Neuronal stem cell (in vitro differentiated cells): ENCODE data around the gene SYP.

Experiments used
- DNase-seq: peaks from one replicate; pipeline ENCODE4 v3.0.0-alpha.2; 2013; ENCODE audit warnings: low spot score
- H2AFZ ChIP-seq: one replicate; pipeline ENCODE4 v1.6.1; 2013; ENCODE audit warnings: mild to moderate bottlenecking, low read length, inconsistent platforms
- H2AK5ac ChIP-seq: 2 replicates; pipeline ENCODE4 v1.6.1; 2013; ENCODE audit warnings: low read depth, mild to moderate bottlenecking, inconsistent platforms, low read length, moderate library complexity, mixed read lengths
- H2BK120ac ChIP-seq: 2 replicates; pipeline ENCODE4 v1.6.1; 2013; ENCODE audit warnings: low read depth, mild to moderate bottlenecking, inconsistent platforms, low read length, moderate library complexity, mixed read lengths
- H2BK12ac ChIP-seq: one replicate; pipeline ENCODE4 v1.6.1; 2013; ENCODE audit warnings: low read length, inconsistent platforms
- H2BK15ac ChIP-seq: 2 replicates; pipeline ENCODE4 v1.6.1; 2013; ENCODE audit warnings: mild to moderate bottlenecking, low read length, inconsistent platforms, mixed read lengths
- H2BK5ac ChIP-seq: one replicate; pipeline ENCODE4 v1.6.1; 2013; ENCODE audit warnings: inconsistent platforms, mild to moderate bottlenecking, low read length, moderate library complexity
- H3K14ac ChIP-seq: one replicate; pipeline ENCODE4 v1.6.1; 2013; ENCODE audit warnings: low read length, inconsistent platforms
- H3K18ac ChIP-seq: 2 replicates; pipeline ENCODE4 v1.6.1; 2013; ENCODE audit warnings: low read length, inconsistent platforms
- H3K23ac ChIP-seq: 2 replicates; pipeline ENCODE4 v1.6.1; 2013; ENCODE audit warnings: low read depth, mild to moderate bottlenecking, mixed read lengths, low read length, inconsistent platforms; ENCODE audit not compliant: poor library complexity
- H3K27ac ChIP-seq: replicated peaks from 3 replicates; pipeline ENCODE4 v1.5.1; 2013; ENCODE audit warnings: low read length, inconsistent platforms
- H3K27me3 ChIP-seq, 3 experiments: 2 replicates each; pipeline ENCODE4 v1.6.1; 2013; ENCODE audit warnings: low read length in 3 of 3, mild to moderate bottlenecking in 2 of 3, inconsistent platforms in 1 of 3, low read depth in 1 of 3, mixed read lengths in 1 of 3, moderate library complexity in 1 of 3; ENCODE audit not compliant: control insufficient read depth in 3 of 3, insufficient read depth in 3 of 3
- H3K36me3 ChIP-seq, 2 donors: replicated peaks in 1 of 2; 2 replicates each; pipeline ENCODE4 v1.6.1; 2013; ENCODE audit warnings: low read length in 2 of 2; ENCODE audit not compliant: control insufficient read depth in 2 of 2, insufficient read depth in 2 of 2
- H3K4ac ChIP-seq: 2 replicates; pipeline ENCODE4 v1.6.1; 2013; ENCODE audit warnings: inconsistent platforms, mild to moderate bottlenecking, low read length, moderate library complexity
- H3K4me1 ChIP-seq, 2 donors: 1 replicate in 1 of 2; 2 replicates in 1 of 2; pipeline ENCODE4 v1.6.1; 2013; ENCODE audit warnings: low read length in 2 of 2, low read depth in 1 of 2; ENCODE audit not compliant: control insufficient read depth in 2 of 2, insufficient read depth in 1 of 2
- H3K4me2 ChIP-seq: one replicate; pipeline ENCODE4 v1.6.1; 2013; ENCODE audit warnings: mild to moderate bottlenecking, low read length, inconsistent platforms; ENCODE audit not compliant: insufficient read depth, poor library complexity, severe bottlenecking
- H3K4me3 ChIP-seq, 2 donors: 2 replicates each; pipeline ENCODE4 v1.5.1; 2013; ENCODE audit warnings: low read length in 2 of 2, mild to moderate bottlenecking in 2 of 2, inconsistent platforms in 1 of 2, moderate library complexity in 1 of 2
- H3K79me1 ChIP-seq: one replicate; pipeline ENCODE4 v1.6.1; 2013; ENCODE audit warnings: low read depth, mild to moderate bottlenecking, inconsistent platforms, low read length, moderate library complexity
- H3K9ac ChIP-seq: one replicate; pipeline ENCODE4 v1.6.1; 2013; ENCODE audit warnings: mild to moderate bottlenecking, low read depth, low read length, inconsistent platforms; ENCODE audit not compliant: poor library complexity
- H3K9me3 ChIP-seq, 2 donors: replicated peaks in 1 of 2; 2 replicates each; pipeline versions ENCODE3 to v1.6.1; 2013; ENCODE audit warnings: low read length in 2 of 2, mild to moderate bottlenecking in 2 of 2, inconsistent platforms in 1 of 2, low read depth in 1 of 2, mixed read lengths in 1 of 2, moderate library complexity in 1 of 2; ENCODE audit not compliant: control insufficient read depth in 2 of 2, insufficient read depth in 1 of 2
- H4K8ac ChIP-seq: one replicate; pipeline ENCODE4 v1.6.1; 2013; ENCODE audit warnings: low read depth, mild to moderate bottlenecking, inconsistent platforms, low read length, moderate library complexity
- H4K91ac ChIP-seq: one replicate; pipeline ENCODE4 v1.6.1; 2013; ENCODE audit warnings: low read length, low read depth, mild to moderate bottlenecking, inconsistent platforms; ENCODE audit not compliant: poor library complexity
- WGBS, 2 donors: extraction: QIAGEN DNeasy Blood & Tissue Kit; methylation state at CpG; one replicate each; pipeline ENCODE4 v1.1.7; 2013; ENCODE audit warnings: missing lambda C conversion rate in 2 of 2, mixed read lengths in 1 of 2; ENCODE audit not compliant: insufficient read length in 2 of 2, insufficient replicate concordance in 1 of 2; ENCODE audit errors: extremely low coverage in 2 of 2; 5-methylcytosine and 5-hydroxymethylcytosine counted together

Gene SYP

GRCh38 chrX:49247916-49248811 is 48.2 kb upstream of the SYP start:
- Histone ChIP-seq H3K4me3 (no peak overlapping the region), H2BK12ac (no peak overlapping the region), H3K9me3 (no peaks in the 10 kb centered on the region), H3K14ac (no peak overlapping the region), H3K36me3 (peaks cover 0 to 13% of the 10 kb centered on the region in 2 donors), H2BK120ac (no peak overlapping the region), H3K27me3 (peaks cover 0 to 3% (median 0%) of the 10 kb centered on the region in 3 experiments), H2AFZ (no peak overlapping the region), H3K4ac (no peak overlapping the region), H3K27ac (no peak overlapping the region), H2AK5ac (no peak overlapping the region), H3K18ac (no peak overlapping the region), H4K8ac (no peak overlapping the region), H4K91ac (no peak overlapping the region), H3K9ac (no peak overlapping the region), H3K4me2 (no peak overlapping the region), H3K23ac (no peak overlapping the region), H2BK5ac (no peak overlapping the region), H2BK15ac (no peak overlapping the region), H3K4me1 (no peaks in the 10 kb centered on the region), H3K79me1 (no peaks in the 10 kb centered on the region)
- no CpG with 5 or more reads among the region's 28 CpGs for WGBS, 2 donors
- no peak for DNase-seq

GRCh38 chrX:49247346-49247745 is 47.4 kb upstream of the SYP start:
- H3K79me1 ChIP-seq = no peaks in the 10 kb centered on the region
- H3K27me3 ChIP-seq = peaks cover 0 to 3% (median 0%) of the 10 kb centered on the region in 3 experiments
- H2AFZ ChIP-seq = no peak overlapping the region
- WGBS, 2 donors = no CpG with 5 or more reads among the region's 11 CpGs
- H3K4me2 ChIP-seq = no peak overlapping the region
- no peaks in the 10 kb centered on the region for H3K4me1 ChIP-seq
- H2BK5ac ChIP-seq = no peak overlapping the region
- no peak overlapping the region for H2BK12ac ChIP-seq
- H3K23ac ChIP-seq = no peak overlapping the region
- H2BK120ac ChIP-seq = no peak overlapping the region
- H3K14ac ChIP-seq = no peak overlapping the region
- H3K9ac ChIP-seq = peak overlapping the region; percentile 4
- no peak for DNase-seq
- H3K27ac ChIP-seq = no peak overlapping the region
- H2AK5ac ChIP-seq = no peak overlapping the region
- no peak overlapping the region for H4K8ac ChIP-seq
- no peaks in the 10 kb centered on the region for H3K9me3 ChIP-seq
- H3K4me3 ChIP-seq = no peak overlapping the region
- H3K18ac ChIP-seq = no peak overlapping the region
- H3K36me3 ChIP-seq = peaks cover 0 to 20% of the 10 kb centered on the region in 2 donors
- no peak overlapping the region for H2BK15ac ChIP-seq
- no peak overlapping the region for H3K4ac ChIP-seq
- no peak overlapping the region for H4K91ac ChIP-seq

- Histone ChIP-seq H3K4me2 (no peak overlapping the region), H3K4me3 (no peak overlapping the region), H2BK5ac (no peak overlapping the region), H3K27me3 (peaks cover 0 to 3% (median 0%) of the 10 kb centered on the region in 3 experiments), H3K27ac (no peak overlapping the region), H2AK5ac (no peak overlapping the region), H2BK15ac (no peak overlapping the region), H2BK12ac (no peak overlapping the region), H3K9me3 (no peaks in the 10 kb centered on the region), H3K36me3 (peaks cover 0 to 20% of the 10 kb centered on the region in 2 donors), H2AFZ (no peak overlapping the region), H3K9ac (no peak overlapping the region), H3K4me1 (no peaks in the 10 kb centered on the region), H3K23ac (no peak overlapping the region), H3K79me1 (no peaks in the 10 kb centered on the region), H2BK120ac (no peak overlapping the region), H3K14ac (no peak overlapping the region), H4K91ac (no peak overlapping the region), H3K4ac (no peak overlapping the region), H3K18ac (no peak overlapping the region), H4K8ac (no peak overlapping the region)
- DNase-seq = no peak
- WGBS, 2 donors = no CpG with 5 or more reads among the region's 10 CpGs
Measured at GRCh38 chrX:49246541-49246940, 46.5 kb upstream of the SYP start.

GRCh38 chrX:49244207-49244606 is 44.2 kb upstream of the SYP start:
- peaks cover 0 to 20% of the 10 kb centered on the region in 2 donors for H3K36me3 ChIP-seq
- WGBS, 2 donors = no CpG with 5 or more reads among the region's 2 CpGs
- H2AFZ ChIP-seq = no peak overlapping the region

More at GRCh38 chrX:49244207-49244606, 44.2 kb upstream of the SYP start:
- Histone ChIP-seq H2BK15ac (no peak overlapping the region), H3K4me1 (no peaks in the 10 kb centered on the region), H2BK120ac (no peak overlapping the region), H3K9ac (no peak overlapping the region), H4K91ac (no peak overlapping the region), H3K9me3 (no peaks in the 10 kb centered on the region), H3K27me3 (no peaks in the 10 kb centered on the region), H3K4me2 (no peak overlapping the region), H2BK5ac (no peak overlapping the region), H3K27ac (no peak overlapping the region), H2AK5ac (no peak overlapping the region), H3K4ac (no peak overlapping the region), H4K8ac (no peak overlapping the region), H3K14ac (no peak overlapping the region), H3K4me3 (no peak overlapping the region), H3K18ac (no peak overlapping the region), H3K79me1 (no peaks in the 10 kb centered on the region), H3K23ac (no peak overlapping the region), H2BK12ac (no peak overlapping the region)
- no peak for DNase-seq
